Adrenal gland (tissue), 12 donors: ENCODE results near the gene RAD51B. TPM values are rescaled to one million over a fixed set of nuclear protein-coding genes. Genes with fewer than 3 reads are reported as not detected.

ENCODE experiments used
- DNase-seq, 7 donors: peaks; one replicate each; pipeline ENCODE4 v3.0.0-alpha.2; 2019 to 2020
- H3K27ac ChIP-seq, 5 donors: fragments of 200-600 bp; sonication (generic) in 4 of 5; 1 replicate in 3 of 5; 2 replicates in 2 of 5; pipeline versions ENCODE4 v1.5.1 to v1.8.0; 2016 to 2020; ENCODE audit warnings: mild to moderate bottlenecking in 1 of 5
- H3K27me3 ChIP-seq: fragments of 200-600 bp; 2 replicates; pipeline ENCODE4 v1.8.0; 2021
- H3K36me3 ChIP-seq, 2 donors: fragments of 200-600 bp; replicated peaks in 1 of 2; 1 replicate in 1 of 2; 2 replicates in 1 of 2; pipeline versions ENCODE4 v1.5.1 to v1.8.0; 2018 to 2022
- H3K4me1 ChIP-seq, 2 donors: fragments of 200-600 bp; replicated peaks in 1 of 2; 1 replicate in 1 of 2; 2 replicates in 1 of 2; pipeline versions ENCODE4 v1.5.1 to v1.8.0; 2018 to 2021
- H3K4me3 ChIP-seq, 4 donors: fragments of 200-600 bp; sonication (generic) in 3 of 4; one replicate each; pipeline ENCODE4 v1.5.1; 2016 to 2018
- H3K9me3 ChIP-seq, 3 donors: fragments of 200-600 bp; sonication (generic) in 1 of 3; replicated peaks in 1 of 3; 1 replicate in 2 of 3; 2 replicates in 1 of 3; pipeline versions ENCODE4 v1.5.1 to v1.8.0; 2016 to 2021
- POLR2A ChIP-seq, 2 donors: fragments of 450-650 bp; IDR thresholded peaks; one replicate each; pipeline ENCODE4 v1.6.1; 2017; ENCODE audit warnings: antibody characterized with exemption in 2 of 2, mild to moderate bottlenecking in 2 of 2, moderate library complexity in 1 of 2
- WGBS, 4 donors: extraction: QIAGEN DNeasy Blood & Tissue Kit in 2 of 4; methylation state at CpG; one replicate each; pipeline versions ENCODE4 v1.1.5 to v1.1.7; 2013 to 2017; 5-methylcytosine and 5-hydroxymethylcytosine counted together
- intact Hi-C, 2 donors: fragments of 100-400 bp; cut with DNase I; formaldehyde crosslinking; loops; one replicate each; pipeline versions ENCODE4 v1.14.1 to v1.15.0; 2022 to 2023
- polyA plus RNA-seq, 3 donors: library from polyadenylated mRNA; stranded (reverse); fragments of 200-250 nt in 2 of 3; fragments of 350-450 nt in 1 of 3; fragmentation: Illumina TruSeq in 1 of 3; extraction: RNeasy Lipid Tissue Mini Kit (QIAGEN cat#74804) in 1 of 3; gene quantifications; one replicate each; pipeline ENCODE4 v1.2.3, GENCODE V29; 2013 to 2014
- total RNA-seq, 9 donors: library from RNA; depleted of rRNA in 4 of 9; stranded (reverse); fragments of >200 nt in 4 of 9; fragments of 120-200 nt in 1 of 9; fragmentation: NEBNext Ultra II Directional in 1 of 9; extraction: Animal tissue kit (Norgen Biotek cat#: 25700) in 1 of 9; gene quantifications; one replicate each; pipeline versions ENCODE4 v1.1.0 to v1.2.4, GENCODE V29; 2013 to 2023
- TF ChIP-seq, protein P1 (sequence below), 6 experiments: fragments of 450-650 bp in 4 of 6; fragments of 200-600 bp in 2 of 6; sonication (generic) in 1 of 6; IDR thresholded peaks; 1 replicate in 5 of 6; 2 replicates in 1 of 6; pipeline versions ENCODE4 v1.5.1 to v1.8.0; 2016 to 2021; ENCODE audit warnings: antibody characterized with exemption in 6 of 6, mild to moderate bottlenecking in 2 of 6, moderate library complexity in 1 of 6
- donor health status: healthy with polysubstance abuse.
- donor health status: Bipolar disorder and iron deficiency.
- donor health status: DM: yes; HTN: yes; CAD: no.
- donor health status: DM: no; HTN: no; CAD: no.
- donor health status: DM: no; HTN: no; CAD: no.
- donor health status: DM: yes; HTN: yes; CAD: no.

RAD51B gene
- total and polyA plus RNA-seq, 12 donors, result 2.3 to 24.6 (median 12.4) TPM

DNA sequence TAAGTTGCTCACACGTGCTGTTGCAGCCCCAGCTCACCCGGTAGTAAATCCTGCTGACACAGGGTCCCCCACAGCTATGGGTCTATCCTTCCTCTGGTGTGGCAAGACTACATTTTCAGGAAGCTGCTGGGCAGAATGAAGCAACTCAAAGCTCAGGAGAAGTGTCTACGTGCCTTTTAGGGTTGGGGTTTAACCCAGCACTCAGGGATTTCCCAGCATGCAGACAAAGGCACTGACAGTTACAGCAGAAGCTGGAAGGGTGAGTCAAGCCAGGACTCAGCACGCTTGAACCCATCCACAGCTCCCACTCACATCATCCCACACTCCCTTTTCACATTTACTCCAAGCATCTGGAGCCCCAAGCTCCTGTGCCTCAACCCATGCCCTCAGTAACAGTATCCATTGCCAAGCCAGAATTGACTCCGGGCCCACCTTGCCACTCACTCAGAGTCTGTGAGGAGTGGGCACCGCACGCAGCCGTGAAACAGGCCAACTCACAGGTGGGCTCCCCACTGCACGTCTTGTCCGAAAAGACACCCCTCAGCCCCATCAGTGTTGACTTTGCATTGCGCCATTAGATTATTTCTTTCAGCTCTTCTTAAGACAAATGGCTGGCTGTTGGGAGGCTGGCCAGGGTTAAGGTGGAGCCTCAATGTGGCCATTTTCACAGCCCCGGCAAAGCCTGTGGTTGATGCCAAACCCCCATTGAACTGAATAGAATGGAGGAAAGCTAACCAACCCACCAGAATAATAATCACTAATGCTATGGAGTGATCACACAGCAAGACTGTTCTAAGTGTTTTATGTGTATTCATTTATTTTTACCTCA is 913.7 kb downstream of the RAD51B start:
- Histone ChIP-seq H3K27ac (peak overlapping the region in 1 of 5 donors; percentile 82), H3K4me3 (no peak overlapping the region), H3K9me3 (no peaks in the 10 kb centered on the region), H3K4me1 (no peaks in the 10 kb centered on the region), H3K27me3 (no peaks in the 10 kb centered on the region), H3K36me3 (no peaks in the 10 kb centered on the region)
- no peak for TF ChIP-seq POLR2A (IDR thresholded peaks at IDR 0.05)
- TF ChIP-seq, protein P1, sequence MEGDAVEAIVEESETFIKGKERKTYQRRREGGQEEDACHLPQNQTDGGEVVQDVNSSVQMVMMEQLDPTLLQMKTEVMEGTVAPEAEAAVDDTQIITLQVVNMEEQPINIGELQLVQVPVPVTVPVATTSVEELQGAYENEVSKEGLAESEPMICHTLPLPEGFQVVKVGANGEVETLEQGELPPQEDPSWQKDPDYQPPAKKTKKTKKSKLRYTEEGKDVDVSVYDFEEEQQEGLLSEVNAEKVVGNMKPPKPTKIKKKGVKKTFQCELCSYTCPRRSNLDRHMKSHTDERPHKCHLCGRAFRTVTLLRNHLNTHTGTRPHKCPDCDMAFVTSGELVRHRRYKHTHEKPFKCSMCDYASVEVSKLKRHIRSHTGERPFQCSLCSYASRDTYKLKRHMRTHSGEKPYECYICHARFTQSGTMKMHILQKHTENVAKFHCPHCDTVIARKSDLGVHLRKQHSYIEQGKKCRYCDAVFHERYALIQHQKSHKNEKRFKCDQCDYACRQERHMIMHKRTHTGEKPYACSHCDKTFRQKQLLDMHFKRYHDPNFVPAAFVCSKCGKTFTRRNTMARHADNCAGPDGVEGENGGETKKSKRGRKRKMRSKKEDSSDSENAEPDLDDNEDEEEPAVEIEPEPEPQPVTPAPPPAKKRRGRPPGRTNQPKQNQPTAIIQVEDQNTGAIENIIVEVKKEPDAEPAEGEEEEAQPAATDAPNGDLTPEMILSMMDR (IDR thresholded peaks at IDR 0.05), result no peak
- WGBS, 4 donors, result 77 to 96% (median 84%) methylated on average over 12 of the region's 12 CpGs
- DNase-seq, result peak in 6 of 7 donors; percentile 32 to 69 (median 53)
- intact Hi-C loops, result no loop called here

- no peaks in the 10 kb centered on the region for H3K27me3 ChIP-seq
- intact Hi-C loops, result no loop called here
- no peaks in the 10 kb centered on the region for H3K4me1 ChIP-seq
- H3K27ac ChIP-seq, result peak overlapping the region in 1 of 5 donors; percentile 50
- H3K9me3 ChIP-seq, result no peaks in the 10 kb centered on the region
- TF ChIP-seq POLR2A (IDR thresholded peaks at IDR 0.05), result no peak
- TF ChIP-seq, protein P1 (IDR thresholded peaks at IDR 0.05), result no peak
- no peaks in the 10 kb centered on the region for H3K36me3 ChIP-seq
- DNase-seq, result peak in 3 of 7 donors; percentile 29 to 36 (median 35)
- WGBS, 4 donors, result 73 to 83% (median 74%) methylated on average over 6 of the region's 6 CpGs
- H3K4me3 ChIP-seq, result no peak overlapping the region
Measured at GRCh38 chr14:68734231-68734732, 914.7 kb downstream of the RAD51B start.

DNA sequence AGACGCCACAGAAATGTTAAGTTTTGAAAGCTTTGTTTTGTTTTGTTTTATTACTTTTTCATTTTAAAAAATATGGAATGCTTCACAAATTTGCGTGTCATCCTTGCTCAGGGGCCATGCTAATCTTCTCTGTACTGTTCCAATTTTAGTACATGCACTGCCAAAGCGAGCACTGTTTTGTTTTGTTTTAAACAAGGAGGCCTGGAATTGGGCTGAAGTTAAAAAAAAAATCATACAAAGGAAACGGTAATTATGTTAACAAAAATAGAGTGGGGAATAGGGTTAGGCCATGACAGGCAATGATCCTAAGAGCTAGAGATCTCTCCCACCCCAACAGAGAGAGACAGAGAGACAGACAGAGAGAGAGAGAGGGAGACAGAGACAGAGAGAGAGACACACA is 916.3 kb downstream of the RAD51B start:
- 61 to 70% (median 64%) methylated on average over 4 of the region's 4 CpGs for WGBS, 4 donors
- H3K4me3 ChIP-seq, result no peak overlapping the region
- H3K27me3 ChIP-seq, result no peaks in the 10 kb centered on the region
- intact Hi-C loops, result no loop called here
- peak overlapping the region in 2 of 5 donors; percentile 26 to 53 for H3K27ac ChIP-seq
- no peaks in the 10 kb centered on the region for H3K4me1 ChIP-seq
- no peaks in the 10 kb centered on the region for H3K36me3 ChIP-seq
- no peaks in the 10 kb centered on the region for H3K9me3 ChIP-seq
- TF ChIP-seq, protein P1 (IDR thresholded peaks at IDR 0.05), result no peak
- no peak for TF ChIP-seq POLR2A (IDR thresholded peaks at IDR 0.05)
- DNase-seq, result no peak

DNA sequence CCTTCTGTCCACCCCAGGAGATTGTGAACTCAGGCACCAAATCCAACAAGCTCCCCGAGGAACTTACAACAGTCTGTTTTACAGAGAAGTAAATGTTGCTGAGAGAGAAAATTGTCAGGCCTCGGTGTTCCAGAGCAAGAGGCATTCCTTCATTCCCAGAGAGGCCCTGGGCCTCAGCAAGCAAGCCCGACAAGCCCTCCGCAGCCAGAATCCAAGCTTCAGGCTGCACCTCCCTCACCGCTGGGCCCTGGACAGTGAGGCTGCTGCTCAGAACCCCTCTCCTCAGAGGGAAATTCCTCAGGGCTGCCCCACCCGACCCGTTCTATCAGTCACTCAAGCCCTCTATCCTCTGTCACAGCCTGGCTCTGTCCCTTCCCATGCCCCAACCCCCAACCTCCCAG is 916.9 kb downstream of the RAD51B start:
- H3K4me1 ChIP-seq, result no peaks in the 10 kb centered on the region
- no peak overlapping the region for H3K4me3 ChIP-seq
- H3K27ac ChIP-seq, result peak overlapping the region in 2 of 5 donors; percentile 26 to 53
- intact Hi-C loops, result no loop called here
- no peaks in the 10 kb centered on the region for H3K36me3 ChIP-seq
- WGBS, 4 donors, result 57 to 73% (median 69%) methylated on average over 5 to 7 of the region's 7 CpGs
- TF ChIP-seq, protein P1 (IDR thresholded peaks at IDR 0.05), result no peak
- H3K27me3 ChIP-seq, result no peaks in the 10 kb centered on the region
- no peak for DNase-seq
- H3K9me3 ChIP-seq, result no peaks in the 10 kb centered on the region
